Body of pancreas (tissue), 4 donors: ENCODE measurements around the gene TCF7L1. TPM values are rescaled to one million over a fixed set of nuclear protein-coding genes. Genes with fewer than 3 reads are reported as not detected.

ENCODE experiments used
- ATAC-seq: fragments of 150-250 bp; one replicate; pipeline ENCODE4 v1.9.1; 2016
- DNase-seq, 4 donors: peaks; one replicate each; pipeline ENCODE4 v3.0.0-alpha.2; 2019
- H3K27ac ChIP-seq, 4 donors: fragments of 200-600 bp; sonication (generic); 1 replicate in 3 of 4; 2 replicates in 1 of 4; pipeline versions ENCODE4 v1.5.1 to v1.6.1; 2016 to 2019; ENCODE audit warnings: mild to moderate bottlenecking in 1 of 4, mixed read lengths in 1 of 4, moderate library complexity in 1 of 4
- H3K27me3 ChIP-seq, 2 donors: fragments of 200-600 bp; sonication (generic); one replicate each; pipeline ENCODE4 v1.6.0; 2016; ENCODE audit warnings: mild to moderate bottlenecking in 1 of 2
- H3K36me3 ChIP-seq, 2 donors: fragments of 200-600 bp; sonication (generic); replicated peaks in 1 of 2; 2 replicates each; pipeline ENCODE4 v1.5.1; 2016; ENCODE audit warnings: low read depth in 2 of 2; ENCODE audit not compliant: insufficient read depth in 1 of 2
- H3K4me1 ChIP-seq: fragments of 200-600 bp; sonication (generic); one replicate; pipeline ENCODE4 v1.6.0; 2016
- H3K4me3 ChIP-seq, 2 donors: fragments of 200-600 bp; sonication (generic); 1 replicate in 1 of 2; 2 replicates in 1 of 2; pipeline ENCODE4 v1.5.1; 2016 to 2019
- H3K9me3 ChIP-seq, 3 donors: fragments of 200-600 bp; sonication (generic); 1 replicate in 2 of 3; 2 replicates in 1 of 3; pipeline ENCODE4 v1.5.1; 2016
- POLR2A ChIP-seq, 3 donors: fragments of 450-650 bp; IDR thresholded peaks; one replicate each; pipeline ENCODE4 v1.6.1; 2016; ENCODE audit warnings: antibody characterized with exemption in 3 of 3, mild to moderate bottlenecking in 2 of 3
- WGBS, 2 donors: methylation state at CpG; one replicate each; pipeline ENCODE4 v1.1.5; 2017; 5-methylcytosine and 5-hydroxymethylcytosine counted together
- intact Hi-C: fragments of 100-400 bp; cut with DNase I; formaldehyde crosslinking; loops from one replicate; pipeline ENCODE4 v1.15.1; 2023
- total RNA-seq, 2 donors: library from RNA; depleted of rRNA; stranded (reverse); fragments of >200 nt; gene quantifications; one replicate each; pipeline ENCODE4 v1.1.0, GENCODE V29; 2016
- TF ChIP-seq, protein P1 (sequence below), 7 experiments: fragments of 450-650 bp in 4 of 7; fragments of 200-600 bp in 3 of 7; sonication (generic) in 3 of 7; IDR thresholded peaks; one replicate each; pipeline ENCODE4 v1.5.1; 2016 to 2019; ENCODE audit warnings: antibody characterized with exemption in 7 of 7

Gene TCF7L1
- total RNA-seq, 2 donors from 2014 or later, result 2.1 to 4.3 TPM

DNA sequence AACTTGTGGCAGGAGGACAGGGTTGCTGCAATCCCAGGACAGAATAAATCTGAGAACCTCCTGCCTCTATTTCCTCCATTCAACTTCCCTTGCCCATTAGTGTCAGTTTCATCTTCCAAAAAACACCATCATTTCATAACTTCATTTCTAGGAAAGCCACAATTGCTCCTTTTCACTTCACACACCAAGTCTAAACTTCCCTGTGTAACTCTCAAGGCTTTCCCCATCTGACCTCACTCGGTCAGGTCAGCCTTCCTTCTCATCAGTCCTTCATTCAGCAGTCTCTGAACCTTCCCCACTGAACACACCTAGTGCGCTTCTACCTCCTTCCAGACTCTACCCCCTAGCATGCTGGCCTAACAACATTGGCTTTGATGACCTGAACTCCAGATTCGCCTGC lies 35.8 kb downstream of the TCF7L1 start:
- no peaks in the 10 kb centered on the region for H3K36me3 ChIP-seq
- no peak overlapping the region for H3K4me3 ChIP-seq
- no peaks in the 10 kb centered on the region for H3K27me3 ChIP-seq
- intact Hi-C loops, result no loop called here
- TF ChIP-seq POLR2A (IDR thresholded peaks at IDR 0.05), result no peak
- TF ChIP-seq, protein P1, sequence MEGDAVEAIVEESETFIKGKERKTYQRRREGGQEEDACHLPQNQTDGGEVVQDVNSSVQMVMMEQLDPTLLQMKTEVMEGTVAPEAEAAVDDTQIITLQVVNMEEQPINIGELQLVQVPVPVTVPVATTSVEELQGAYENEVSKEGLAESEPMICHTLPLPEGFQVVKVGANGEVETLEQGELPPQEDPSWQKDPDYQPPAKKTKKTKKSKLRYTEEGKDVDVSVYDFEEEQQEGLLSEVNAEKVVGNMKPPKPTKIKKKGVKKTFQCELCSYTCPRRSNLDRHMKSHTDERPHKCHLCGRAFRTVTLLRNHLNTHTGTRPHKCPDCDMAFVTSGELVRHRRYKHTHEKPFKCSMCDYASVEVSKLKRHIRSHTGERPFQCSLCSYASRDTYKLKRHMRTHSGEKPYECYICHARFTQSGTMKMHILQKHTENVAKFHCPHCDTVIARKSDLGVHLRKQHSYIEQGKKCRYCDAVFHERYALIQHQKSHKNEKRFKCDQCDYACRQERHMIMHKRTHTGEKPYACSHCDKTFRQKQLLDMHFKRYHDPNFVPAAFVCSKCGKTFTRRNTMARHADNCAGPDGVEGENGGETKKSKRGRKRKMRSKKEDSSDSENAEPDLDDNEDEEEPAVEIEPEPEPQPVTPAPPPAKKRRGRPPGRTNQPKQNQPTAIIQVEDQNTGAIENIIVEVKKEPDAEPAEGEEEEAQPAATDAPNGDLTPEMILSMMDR (IDR thresholded peaks at IDR 0.05), result no peak
- no peak for DNase-seq
- no peak for ATAC-seq
- WGBS, 2 donors, result 87 to 89% methylated on average over 3 of the region's 3 CpGs
- H3K9me3 ChIP-seq, result no peaks in the 10 kb centered on the region
- no peak overlapping the region for H3K27ac ChIP-seq
- H3K4me1 ChIP-seq, result no peaks in the 10 kb centered on the region

DNA sequence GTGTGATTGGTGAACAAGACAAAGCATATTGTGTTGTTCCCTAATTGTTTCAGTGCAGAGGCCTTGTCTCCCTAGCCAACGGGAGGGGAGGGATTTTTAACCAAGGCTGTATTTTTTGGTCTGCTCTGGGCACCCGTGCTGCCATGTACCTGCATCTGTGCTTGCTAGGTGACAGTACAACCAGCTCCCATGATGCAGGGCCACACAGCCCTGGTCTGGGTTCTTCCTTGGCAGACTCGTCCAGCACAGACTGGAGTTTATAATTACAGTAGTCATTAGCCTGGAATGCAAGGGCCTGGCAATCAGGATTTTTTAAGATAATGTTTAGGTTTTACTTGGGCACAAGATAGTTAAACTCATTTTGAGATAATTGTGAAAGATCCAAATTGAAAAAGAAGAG lies 36.4 kb downstream of the TCF7L1 start:
- WGBS, 2 donors, result 79 to 82% methylated on average over 3 of the region's 3 CpGs
- Histone ChIP-seq H3K36me3 (no peaks in the 10 kb centered on the region), H3K9me3 (no peaks in the 10 kb centered on the region), H3K27ac (no peak overlapping the region), H3K4me3 (no peak overlapping the region), H3K4me1 (no peaks in the 10 kb centered on the region), H3K27me3 (no peaks in the 10 kb centered on the region)
- ATAC-seq, result no peak
- TF ChIP-seq POLR2A (IDR thresholded peaks at IDR 0.05), result no peak
- TF ChIP-seq, protein P1 (IDR thresholded peaks at IDR 0.05), result no peak
- no peak for DNase-seq
- intact Hi-C loops, result no loop called here

DNA sequence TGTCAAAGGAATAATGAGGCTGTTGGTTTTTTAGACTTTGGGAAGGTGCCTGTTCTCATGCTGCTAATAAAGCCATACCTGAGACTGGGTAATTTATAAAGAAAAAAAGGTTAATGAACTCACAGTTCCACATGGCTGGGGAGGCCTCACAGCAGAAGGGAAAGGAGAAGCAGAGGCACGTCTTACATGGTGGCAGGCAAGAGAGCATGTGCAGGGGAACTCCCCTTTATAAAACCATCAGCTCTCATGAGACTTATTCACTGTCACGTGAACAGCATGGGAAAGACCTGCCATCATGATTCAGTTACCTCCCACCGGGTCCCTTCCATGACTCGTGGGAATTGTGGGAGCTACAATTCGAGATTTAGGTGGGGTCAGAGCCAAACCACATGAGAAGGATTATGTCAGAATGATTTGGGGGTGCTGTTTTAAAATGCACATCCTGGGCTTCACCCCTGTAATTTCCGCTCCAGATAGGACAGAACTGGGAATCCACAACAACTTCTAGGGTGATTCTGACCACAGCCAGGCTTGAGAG lies 37.8 kb downstream of the TCF7L1 start:
- Histone ChIP-seq H3K9me3 (no peaks in the 10 kb centered on the region), H3K27me3 (no peaks in the 10 kb centered on the region), H3K4me1 (peaks cover 12% of the 10 kb centered on the region), H3K36me3 (no peaks in the 10 kb centered on the region), H3K27ac (no peak overlapping the region), H3K4me3 (no peak overlapping the region)
- intact Hi-C loops, result no loop called here
- ATAC-seq (no peak), DNase-seq (no peak)
- 88 to 89% methylated on average over 6 of the region's 6 CpGs for WGBS, 2 donors
- no peak for TF ChIP-seq POLR2A (IDR thresholded peaks at IDR 0.05)
- TF ChIP-seq, protein P1 (IDR thresholded peaks at IDR 0.05), result no peak

DNA sequence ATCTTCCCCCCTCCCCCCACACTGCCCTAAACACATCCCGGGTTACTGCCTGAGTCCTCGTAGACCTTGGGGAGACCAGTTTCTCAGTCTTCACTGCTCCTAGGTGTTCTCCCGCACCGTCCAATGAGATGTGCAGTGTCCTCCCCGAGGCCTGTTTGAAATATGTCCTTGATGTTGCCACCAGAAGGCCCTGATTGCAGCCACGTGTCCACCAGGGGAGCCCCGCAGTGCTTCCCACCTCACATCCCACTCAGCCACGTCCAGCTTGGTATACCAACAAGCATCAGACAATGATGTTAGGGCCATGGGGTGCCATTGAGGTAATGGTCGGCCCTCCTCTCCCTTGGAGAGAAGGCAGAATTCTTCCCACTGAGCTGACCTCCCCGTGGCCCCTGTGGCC lies 38.7 kb downstream of the TCF7L1 start:
- TF ChIP-seq, protein P1 (IDR thresholded peaks at IDR 0.05), result no peak
- TF ChIP-seq POLR2A (IDR thresholded peaks at IDR 0.05), result no peak
- no peak for ATAC-seq
- no peaks in the 10 kb centered on the region for H3K36me3 ChIP-seq
- no peak overlapping the region for H3K4me3 ChIP-seq
- peaks cover 17% of the 10 kb centered on the region for H3K4me1 ChIP-seq
- no peak for DNase-seq
- intact Hi-C loops, result no loop called here
- no peaks in the 10 kb centered on the region for H3K9me3 ChIP-seq
- no peaks in the 10 kb centered on the region for H3K27me3 ChIP-seq
- WGBS, 2 donors, result 88 to 92% methylated on average over 10 of the region's 10 CpGs
- no peak overlapping the region for H3K27ac ChIP-seq

DNA sequence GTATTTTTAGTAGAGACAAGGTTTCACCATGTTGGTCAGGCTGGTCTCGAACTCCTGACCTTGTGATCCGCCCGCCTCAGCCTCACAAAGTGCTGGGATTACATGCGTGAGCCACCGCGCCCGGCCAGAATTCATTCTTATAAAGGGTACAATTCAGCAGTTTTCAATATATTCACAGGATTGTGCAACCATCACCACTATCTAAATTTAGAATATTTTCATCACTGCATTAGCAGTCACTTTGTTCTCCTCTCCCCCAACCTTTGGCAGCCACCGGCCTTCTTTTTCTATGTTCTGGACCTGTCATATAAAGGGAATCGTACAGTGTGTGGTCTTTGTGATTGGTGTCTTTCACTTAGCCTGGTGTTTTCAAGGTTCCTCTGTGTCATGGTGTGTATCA lies 40.7 kb downstream of the TCF7L1 start:
- WGBS, 2 donors, result 91 to 95% methylated on average over 9 of the region's 9 CpGs
- Histone ChIP-seq H3K9me3 (no peaks in the 10 kb centered on the region), H3K4me3 (no peak overlapping the region), H3K36me3 (no peaks in the 10 kb centered on the region), H3K27ac (no peak overlapping the region), H3K4me1 (peaks cover 17% of the 10 kb centered on the region), H3K27me3 (no peaks in the 10 kb centered on the region)
- DNase-seq (no peak), ATAC-seq (no peak)
- intact Hi-C loops, result no loop called here
- TF ChIP-seq, protein P1 (IDR thresholded peaks at IDR 0.05), result no peak
- TF ChIP-seq POLR2A (IDR thresholded peaks at IDR 0.05), result no peak
